ENCODE measurements around the gene VAT1L. TPM values are rescaled to one million over a fixed set of nuclear protein-coding genes. Genes with fewer than 3 reads are reported as not detected.

VAT1L gene
- total RNA-seq, 1 experiment from 2014 or later, result 19.1 TPM

DNA sequence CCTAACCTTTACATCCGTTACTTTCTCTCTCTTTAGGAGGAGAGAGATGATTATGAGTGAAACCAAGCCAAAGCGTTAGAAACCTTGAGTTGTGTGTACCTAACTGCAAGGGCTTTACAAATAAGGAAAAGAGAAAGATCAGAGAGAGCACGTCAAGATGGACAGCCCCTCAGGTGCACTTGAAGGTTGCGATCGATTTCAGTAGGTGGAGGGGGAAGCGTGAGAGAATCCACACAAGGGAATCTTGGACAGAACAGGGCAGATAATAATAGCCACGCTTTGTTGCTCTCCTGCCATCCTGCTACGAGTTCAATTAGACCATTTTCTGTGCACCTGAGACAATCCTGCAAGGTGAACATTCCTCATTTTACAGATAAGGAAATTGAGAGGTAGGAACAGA is 78.4 kb downstream of the VAT1L start (continued):
- TF ChIP-seq, protein P1, sequence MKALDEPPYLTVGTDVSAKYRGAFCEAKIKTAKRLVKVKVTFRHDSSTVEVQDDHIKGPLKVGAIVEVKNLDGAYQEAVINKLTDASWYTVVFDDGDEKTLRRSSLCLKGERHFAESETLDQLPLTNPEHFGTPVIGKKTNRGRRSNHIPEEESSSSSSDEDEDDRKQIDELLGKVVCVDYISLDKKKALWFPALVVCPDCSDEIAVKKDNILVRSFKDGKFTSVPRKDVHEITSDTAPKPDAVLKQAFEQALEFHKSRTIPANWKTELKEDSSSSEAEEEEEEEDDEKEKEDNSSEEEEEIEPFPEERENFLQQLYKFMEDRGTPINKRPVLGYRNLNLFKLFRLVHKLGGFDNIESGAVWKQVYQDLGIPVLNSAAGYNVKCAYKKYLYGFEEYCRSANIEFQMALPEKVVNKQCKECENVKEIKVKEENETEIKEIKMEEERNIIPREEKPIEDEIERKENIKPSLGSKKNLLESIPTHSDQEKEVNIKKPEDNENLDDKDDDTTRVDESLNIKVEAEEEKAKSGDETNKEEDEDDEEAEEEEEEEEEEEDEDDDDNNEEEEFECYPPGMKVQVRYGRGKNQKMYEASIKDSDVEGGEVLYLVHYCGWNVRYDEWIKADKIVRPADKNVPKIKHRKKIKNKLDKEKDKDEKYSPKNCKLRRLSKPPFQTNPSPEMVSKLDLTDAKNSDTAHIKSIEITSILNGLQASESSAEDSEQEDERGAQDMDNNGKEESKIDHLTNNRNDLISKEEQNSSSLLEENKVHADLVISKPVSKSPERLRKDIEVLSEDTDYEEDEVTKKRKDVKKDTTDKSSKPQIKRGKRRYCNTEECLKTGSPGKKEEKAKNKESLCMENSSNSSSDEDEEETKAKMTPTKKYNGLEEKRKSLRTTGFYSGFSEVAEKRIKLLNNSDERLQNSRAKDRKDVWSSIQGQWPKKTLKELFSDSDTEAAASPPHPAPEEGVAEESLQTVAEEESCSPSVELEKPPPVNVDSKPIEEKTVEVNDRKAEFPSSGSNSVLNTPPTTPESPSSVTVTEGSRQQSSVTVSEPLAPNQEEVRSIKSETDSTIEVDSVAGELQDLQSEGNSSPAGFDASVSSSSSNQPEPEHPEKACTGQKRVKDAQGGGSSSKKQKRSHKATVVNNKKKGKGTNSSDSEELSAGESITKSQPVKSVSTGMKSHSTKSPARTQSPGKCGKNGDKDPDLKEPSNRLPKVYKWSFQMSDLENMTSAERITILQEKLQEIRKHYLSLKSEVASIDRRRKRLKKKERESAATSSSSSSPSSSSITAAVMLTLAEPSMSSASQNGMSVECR (CRISPR knock-in tag; IDR thresholded peaks at IDR 0.05; ENCODE audit: borderline replicate concordance), result no peak
- no peak for TF ChIP-seq NR2C2 (CRISPR knock-in tag; IDR thresholded peaks at IDR 0.05)

DNA sequence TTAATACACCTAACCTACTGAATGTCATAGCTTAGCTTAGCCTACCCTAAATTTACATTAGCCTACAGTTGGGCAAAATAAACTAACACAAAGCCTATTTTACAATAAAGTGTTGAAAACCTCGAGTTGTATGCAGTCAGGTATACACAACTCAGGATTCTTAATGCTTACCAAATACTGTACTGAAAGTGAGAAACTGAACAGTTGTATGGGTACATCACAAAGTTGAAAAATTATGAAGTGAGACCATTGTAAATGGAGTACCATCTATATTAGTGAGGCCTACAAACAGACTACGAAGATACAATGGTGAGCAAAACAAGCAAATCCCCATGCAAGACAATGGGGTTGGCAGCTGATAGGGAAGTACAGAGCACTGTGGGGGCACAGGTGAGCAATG is 79.7 kb downstream of the VAT1L start:
- H3K27ac Mint-ChIP-seq, result no peak overlapping the region
- ATAC-seq (no peak), DNase-seq (ENCODE audit: low spot score) (no peak)
- ChIA-PET POLR2A (no interaction called here), CTCF (interaction anchor here (0.7 kb wide), 1 partner anchor 238 kb away, joined by 3 read pairs; no protein-coding TSS in a partner anchor)
- H3K36me3 Mint-ChIP-seq, result peaks cover 7% of the 10 kb centered on the region
- no peaks in the 10 kb centered on the region for H3K27me3 Mint-ChIP-seq (ENCODE audit: low read depth)
- 0 out of 2 replicates have a peak, but pooled peaks cover 11% of the 10 kb centered on the region for H3K4me1 Mint-ChIP-seq
- no peak overlapping the region for H3K4me3 Mint-ChIP-seq
- TF ChIP-seq FOXP1 (CRISPR knock-in tag; IDR thresholded peaks at IDR 0.05; ENCODE audit: borderline replicate concordance) (no peak), MXD4 (CRISPR knock-in tag; IDR thresholded peaks at IDR 0.05; ENCODE audit: borderline replicate concordance) (no peak), ZNF121 (CRISPR knock-in tag; IDR thresholded peaks at IDR 0.05) (no peak), NR3C1 (CRISPR knock-in tag; conservative IDR thresholded peaks at IDR 0.05; ENCODE audit: low read depth) (no peak), FOXK1 (CRISPR knock-in tag; IDR thresholded peaks at IDR 0.05) (no peak), ZNF317 (CRISPR knock-in tag; IDR thresholded peaks at IDR 0.05; ENCODE audit: borderline replicate concordance, low read depth) (no peak), ZNF416 (CRISPR knock-in tag; IDR thresholded peaks at IDR 0.05) (no peak), FOXJ3 (CRISPR knock-in tag; IDR thresholded peaks at IDR 0.05; ENCODE audit: borderline replicate concordance) (no peak)
- TF ChIP-seq, protein P2, sequence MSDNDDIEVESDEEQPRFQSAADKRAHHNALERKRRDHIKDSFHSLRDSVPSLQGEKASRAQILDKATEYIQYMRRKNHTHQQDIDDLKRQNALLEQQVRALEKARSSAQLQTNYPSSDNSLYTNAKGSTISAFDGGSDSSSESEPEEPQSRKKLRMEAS (CRISPR knock-in tag; IDR thresholded peaks at IDR 0.05), result no peak
- TF ChIP-seq, protein P3, sequence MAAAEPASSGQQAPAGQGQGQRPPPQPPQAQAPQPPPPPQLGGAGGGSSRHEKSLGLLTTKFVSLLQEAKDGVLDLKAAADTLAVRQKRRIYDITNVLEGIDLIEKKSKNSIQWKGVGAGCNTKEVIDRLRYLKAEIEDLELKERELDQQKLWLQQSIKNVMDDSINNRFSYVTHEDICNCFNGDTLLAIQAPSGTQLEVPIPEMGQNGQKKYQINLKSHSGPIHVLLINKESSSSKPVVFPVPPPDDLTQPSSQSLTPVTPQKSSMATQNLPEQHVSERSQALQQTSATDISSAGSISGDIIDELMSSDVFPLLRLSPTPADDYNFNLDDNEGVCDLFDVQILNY (CRISPR knock-in tag; IDR thresholded peaks at IDR 0.05), result no peak
- TF ChIP-seq, protein P4, sequence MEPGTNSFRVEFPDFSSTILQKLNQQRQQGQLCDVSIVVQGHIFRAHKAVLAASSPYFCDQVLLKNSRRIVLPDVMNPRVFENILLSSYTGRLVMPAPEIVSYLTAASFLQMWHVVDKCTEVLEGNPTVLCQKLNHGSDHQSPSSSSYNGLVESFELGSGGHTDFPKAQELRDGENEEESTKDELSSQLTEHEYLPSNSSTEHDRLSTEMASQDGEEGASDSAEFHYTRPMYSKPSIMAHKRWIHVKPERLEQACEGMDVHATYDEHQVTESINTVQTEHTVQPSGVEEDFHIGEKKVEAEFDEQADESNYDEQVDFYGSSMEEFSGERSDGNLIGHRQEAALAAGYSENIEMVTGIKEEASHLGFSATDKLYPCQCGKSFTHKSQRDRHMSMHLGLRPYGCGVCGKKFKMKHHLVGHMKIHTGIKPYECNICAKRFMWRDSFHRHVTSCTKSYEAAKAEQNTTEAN (CRISPR knock-in tag; IDR thresholded peaks at IDR 0.05), result no peak
- TF ChIP-seq, protein P5, sequence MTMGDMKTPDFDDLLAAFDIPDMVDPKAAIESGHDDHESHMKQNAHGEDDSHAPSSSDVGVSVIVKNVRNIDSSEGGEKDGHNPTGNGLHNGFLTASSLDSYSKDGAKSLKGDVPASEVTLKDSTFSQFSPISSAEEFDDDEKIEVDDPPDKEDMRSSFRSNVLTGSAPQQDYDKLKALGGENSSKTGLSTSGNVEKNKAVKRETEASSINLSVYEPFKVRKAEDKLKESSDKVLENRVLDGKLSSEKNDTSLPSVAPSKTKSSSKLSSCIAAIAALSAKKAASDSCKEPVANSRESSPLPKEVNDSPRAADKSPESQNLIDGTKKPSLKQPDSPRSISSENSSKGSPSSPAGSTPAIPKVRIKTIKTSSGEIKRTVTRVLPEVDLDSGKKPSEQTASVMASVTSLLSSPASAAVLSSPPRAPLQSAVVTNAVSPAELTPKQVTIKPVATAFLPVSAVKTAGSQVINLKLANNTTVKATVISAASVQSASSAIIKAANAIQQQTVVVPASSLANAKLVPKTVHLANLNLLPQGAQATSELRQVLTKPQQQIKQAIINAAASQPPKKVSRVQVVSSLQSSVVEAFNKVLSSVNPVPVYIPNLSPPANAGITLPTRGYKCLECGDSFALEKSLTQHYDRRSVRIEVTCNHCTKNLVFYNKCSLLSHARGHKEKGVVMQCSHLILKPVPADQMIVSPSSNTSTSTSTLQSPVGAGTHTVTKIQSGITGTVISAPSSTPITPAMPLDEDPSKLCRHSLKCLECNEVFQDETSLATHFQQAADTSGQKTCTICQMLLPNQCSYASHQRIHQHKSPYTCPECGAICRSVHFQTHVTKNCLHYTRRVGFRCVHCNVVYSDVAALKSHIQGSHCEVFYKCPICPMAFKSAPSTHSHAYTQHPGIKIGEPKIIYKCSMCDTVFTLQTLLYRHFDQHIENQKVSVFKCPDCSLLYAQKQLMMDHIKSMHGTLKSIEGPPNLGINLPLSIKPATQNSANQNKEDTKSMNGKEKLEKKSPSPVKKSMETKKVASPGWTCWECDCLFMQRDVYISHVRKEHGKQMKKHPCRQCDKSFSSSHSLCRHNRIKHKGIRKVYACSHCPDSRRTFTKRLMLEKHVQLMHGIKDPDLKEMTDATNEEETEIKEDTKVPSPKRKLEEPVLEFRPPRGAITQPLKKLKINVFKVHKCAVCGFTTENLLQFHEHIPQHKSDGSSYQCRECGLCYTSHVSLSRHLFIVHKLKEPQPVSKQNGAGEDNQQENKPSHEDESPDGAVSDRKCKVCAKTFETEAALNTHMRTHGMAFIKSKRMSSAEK (CRISPR knock-in tag; IDR thresholded peaks at IDR 0.05; ENCODE audit: borderline replicate concordance), result no peak
- H3K9me3 Mint-ChIP-seq, result no peaks in the 10 kb centered on the region
